OCI-LY1 (cell line): ENCODE data around the gene ZNF277.

ENCODE experiments used
- H2AFZ ChIP-seq: fragments of 200-600 bp; sonication (generic), shearing (Covaris generic); 2 replicates; pipeline ENCODE4 v1.6.0; 2014; ENCODE audit warnings: antibody characterized with exemption, mild to moderate bottlenecking, low read length
- H3F3A ChIP-seq: fragments of 200-600 bp; sonication (generic), shearing (Covaris generic); 2 replicates; pipeline ENCODE4 v1.6.0; 2014; ENCODE audit warnings: mild to moderate bottlenecking, antibody characterized with exemption, low read length, moderate library complexity; ENCODE audit not compliant: insufficient read depth
- H3K27ac ChIP-seq: fragments of 200-600 bp; sonication (generic); 2 replicates; pipeline ENCODE4 v1.5.1; 2014; ENCODE audit warnings: low read length, mixed run types, mild to moderate bottlenecking, low read depth; ENCODE audit not compliant: poor library complexity, severe bottlenecking
- H3K27me3 ChIP-seq: fragments of 200-600 bp; sonication (generic); 2 replicates; pipeline ENCODE4 v1.6.0; 2014; ENCODE audit warnings: antibody characterized with exemption, mild to moderate bottlenecking, low read length, moderate library complexity; ENCODE audit not compliant: insufficient read depth
- H3K36me3 ChIP-seq: fragments of 200-600 bp; sonication (generic); 2 replicates; pipeline ENCODE4 v1.6.1; 2014; ENCODE audit warnings: mild to moderate bottlenecking, antibody characterized with exemption, low read length, moderate library complexity, mixed read lengths; ENCODE audit not compliant: insufficient read depth
- H3K4me1 ChIP-seq: fragments of 200-600 bp; sonication (generic); 2 replicates; pipeline ENCODE4 v1.5.1; 2014; ENCODE audit warnings: mild to moderate bottlenecking, low read length, moderate library complexity; ENCODE audit not compliant: insufficient read depth, severe bottlenecking
- H3K4me2 ChIP-seq: fragments of 200-600 bp; sonication (generic), shearing (Covaris generic); 2 replicates; pipeline ENCODE4 v1.6.1; 2014; ENCODE audit warnings: low read length
- H3K4me3 ChIP-seq: fragments of 200-600 bp; sonication (generic); 2 replicates; pipeline ENCODE4 v1.5.1; 2014; ENCODE audit warnings: low read length, low read depth, mild to moderate bottlenecking, mixed read lengths; ENCODE audit not compliant: poor library complexity, severe bottlenecking
- H3K79me2 ChIP-seq: fragments of 200-600 bp; shearing (Covaris generic); 2 replicates; pipeline ENCODE4 v1.6.1; 2016; ENCODE audit warnings: mixed run types, low read length, mixed read lengths; ENCODE audit not compliant: insufficient read depth
- H3K9ac ChIP-seq: fragments of 200-600 bp; sonication (generic), shearing (Covaris generic); 2 replicates; pipeline ENCODE4 v1.6.1; 2014; ENCODE audit warnings: mild to moderate bottlenecking, low read length, mixed read lengths
- H3K9me2 ChIP-seq: fragments of 200-600 bp; sonication (generic), shearing (Covaris generic); 2 replicates; pipeline ENCODE4 v1.6.1; 2014; ENCODE audit warnings: low read depth, mild to moderate bottlenecking, low read length, mixed read lengths
- H3K9me3 ChIP-seq: fragments of 200-600 bp; shearing (Covaris generic); 2 replicates; pipeline ENCODE4 v1.6.1; 2014; ENCODE audit warnings: low read length, mixed read lengths
- H4K20me1 ChIP-seq: fragments of 200-600 bp; sonication (generic), shearing (Covaris generic); 2 replicates; pipeline ENCODE4 v1.6.0; 2016; ENCODE audit warnings: mild to moderate bottlenecking, low read length; ENCODE audit not compliant: insufficient read depth
- EZH2 ChIP-seq: fragments of 200-600 bp; sonication (generic), shearing (Covaris generic); IDR thresholded peaks from 2 replicates; pipeline ENCODE4 v1.8.0; 2017; ENCODE audit warnings: borderline replicate concordance, mixed run types, mild to moderate bottlenecking, antibody characterized with exemption, low read length, moderate library complexity, mixed read lengths
- TF ChIP-seq, protein P1 (sequence below): fragments of 200-600 bp; sonication (generic), shearing (Covaris generic); IDR thresholded peaks from 2 replicates; pipeline ENCODE4 v1.5.1; 2017; ENCODE audit warnings: mild to moderate bottlenecking, antibody characterized with exemption, low read length, moderate library complexity, mixed read lengths

ZNF277 gene

DNA sequence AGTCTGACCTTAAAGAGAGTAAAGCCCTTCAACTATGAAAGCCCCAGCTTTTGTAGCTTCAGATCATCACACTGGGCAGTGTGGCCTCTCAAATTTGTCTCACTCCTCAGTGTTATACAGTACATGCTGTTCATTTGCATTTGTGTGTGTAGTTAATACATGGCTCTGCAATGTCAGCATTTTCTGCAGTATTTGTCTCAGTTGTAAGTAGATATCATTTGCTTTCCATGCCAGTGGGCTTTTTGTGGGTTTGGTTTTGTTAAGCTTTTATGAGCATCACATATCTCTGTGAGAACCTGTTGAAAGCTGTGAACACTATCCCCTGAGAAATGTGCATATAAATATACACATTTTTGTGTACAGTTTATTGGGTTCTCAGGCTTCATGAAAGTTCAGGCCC, 57.0 kb downstream of the ZNF277 start:
- Histone ChIP-seq H3K4me2 (no peak overlapping the region), H3K27me3 (no peaks in the 10 kb centered on the region), H2AFZ (no peak overlapping the region), H3K4me1 (no peaks in the 10 kb centered on the region), H3F3A (no peaks in the 10 kb centered on the region), H3K9me2 (no peaks in the 10 kb centered on the region), H3K36me3 (no peaks in the 10 kb centered on the region), H3K27ac (no peak overlapping the region), H3K4me3 (no peak overlapping the region), H3K9me3 (no peaks in the 10 kb centered on the region), H4K20me1 (no peaks in the 10 kb centered on the region), H3K9ac (no peak overlapping the region), H3K79me2 (no peaks in the 10 kb centered on the region)
- TF ChIP-seq EZH2: no peak
- TF ChIP-seq, protein P1, sequence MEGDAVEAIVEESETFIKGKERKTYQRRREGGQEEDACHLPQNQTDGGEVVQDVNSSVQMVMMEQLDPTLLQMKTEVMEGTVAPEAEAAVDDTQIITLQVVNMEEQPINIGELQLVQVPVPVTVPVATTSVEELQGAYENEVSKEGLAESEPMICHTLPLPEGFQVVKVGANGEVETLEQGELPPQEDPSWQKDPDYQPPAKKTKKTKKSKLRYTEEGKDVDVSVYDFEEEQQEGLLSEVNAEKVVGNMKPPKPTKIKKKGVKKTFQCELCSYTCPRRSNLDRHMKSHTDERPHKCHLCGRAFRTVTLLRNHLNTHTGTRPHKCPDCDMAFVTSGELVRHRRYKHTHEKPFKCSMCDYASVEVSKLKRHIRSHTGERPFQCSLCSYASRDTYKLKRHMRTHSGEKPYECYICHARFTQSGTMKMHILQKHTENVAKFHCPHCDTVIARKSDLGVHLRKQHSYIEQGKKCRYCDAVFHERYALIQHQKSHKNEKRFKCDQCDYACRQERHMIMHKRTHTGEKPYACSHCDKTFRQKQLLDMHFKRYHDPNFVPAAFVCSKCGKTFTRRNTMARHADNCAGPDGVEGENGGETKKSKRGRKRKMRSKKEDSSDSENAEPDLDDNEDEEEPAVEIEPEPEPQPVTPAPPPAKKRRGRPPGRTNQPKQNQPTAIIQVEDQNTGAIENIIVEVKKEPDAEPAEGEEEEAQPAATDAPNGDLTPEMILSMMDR: no peak

DNA sequence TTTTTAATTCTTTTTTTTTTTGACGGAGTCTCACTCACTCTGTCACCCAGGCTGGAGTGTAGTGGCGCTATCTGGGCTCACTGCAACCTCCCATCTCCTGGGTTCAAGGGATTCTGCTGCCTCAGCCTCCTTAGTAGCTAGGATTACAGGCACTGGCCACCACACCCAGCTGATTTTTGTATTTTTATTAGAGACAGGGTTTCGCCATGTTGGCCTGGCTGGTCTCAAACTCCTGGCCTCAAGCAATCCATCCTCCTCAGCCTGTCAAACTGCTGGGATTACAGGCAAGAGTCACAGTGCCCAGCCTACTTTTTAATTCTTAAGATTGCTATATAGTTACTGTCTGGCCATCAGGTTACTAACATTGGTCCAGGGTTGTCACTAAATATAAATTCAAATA, 59.6 kb downstream of the ZNF277 start:
- H3K4me1 ChIP-seq: no peaks in the 10 kb centered on the region
- H3K9me2 ChIP-seq: no peaks in the 10 kb centered on the region
- no peaks in the 10 kb centered on the region for H3F3A ChIP-seq

DNA sequence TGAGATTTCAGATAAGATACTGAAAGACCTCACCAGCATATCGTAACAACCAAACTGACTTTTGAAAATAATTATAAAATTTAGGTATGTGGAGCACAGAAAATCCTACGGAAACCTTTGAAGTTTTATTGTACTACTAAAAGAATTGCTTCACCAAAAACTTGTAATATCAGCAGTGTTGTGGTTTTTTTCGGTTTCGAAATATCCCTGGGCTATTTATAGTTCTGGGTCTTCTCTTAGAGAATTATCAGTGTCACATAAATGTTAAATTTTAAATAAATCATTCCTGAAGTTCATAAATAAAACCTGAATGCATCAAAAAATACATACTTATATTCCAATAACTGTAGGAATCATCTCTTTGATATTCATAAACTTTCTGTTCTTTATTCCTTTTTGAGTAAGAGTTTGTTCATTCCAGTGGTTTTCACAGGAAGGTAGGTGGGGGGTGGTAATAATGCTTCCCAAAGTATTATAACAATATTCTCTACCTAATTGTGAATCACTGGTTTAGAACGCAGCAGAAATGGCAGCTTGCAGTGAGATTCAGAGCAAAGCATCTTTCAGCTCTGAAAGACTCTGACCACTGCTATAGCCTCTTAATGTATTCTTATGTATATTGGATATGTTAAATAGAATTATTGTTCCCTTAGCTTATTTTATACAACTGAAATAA, 60.2 kb downstream of the ZNF277 start:
- no peak overlapping the region for H3K4me2 ChIP-seq
- H3K79me2 ChIP-seq: no peaks in the 10 kb centered on the region
- no peak overlapping the region for H2AFZ ChIP-seq
- no peaks in the 10 kb centered on the region for H3K9me3 ChIP-seq
- no peak overlapping the region for H3K9ac ChIP-seq
- no peak overlapping the region for H3K4me3 ChIP-seq
- no peak overlapping the region for H3K27ac ChIP-seq
- no peaks in the 10 kb centered on the region for H3K9me2 ChIP-seq
- no peaks in the 10 kb centered on the region for H3K27me3 ChIP-seq
- H4K20me1 ChIP-seq: no peaks in the 10 kb centered on the region
- no peaks in the 10 kb centered on the region for H3K4me1 ChIP-seq
- TF ChIP-seq EZH2: no peak
- no peaks in the 10 kb centered on the region for H3F3A ChIP-seq
- H3K36me3 ChIP-seq: no peaks in the 10 kb centered on the region

More for the DNA sequence above, 59.6 kb downstream of the ZNF277 start:
- Histone ChIP-seq H3K9ac (no peak overlapping the region), H4K20me1 (no peaks in the 10 kb centered on the region), H2AFZ (no peak overlapping the region), H3K4me3 (no peak overlapping the region), H3K9me3 (no peaks in the 10 kb centered on the region), H3K36me3 (no peaks in the 10 kb centered on the region), H3K27ac (no peak overlapping the region), H3K27me3 (no peaks in the 10 kb centered on the region), H3K4me2 (no peak overlapping the region), H3K79me2 (no peaks in the 10 kb centered on the region)
- no peak for TF ChIP-seq EZH2
- TF ChIP-seq, protein P1: no peak
